GM21737 (cell line): Measurements from ENCODE around the gene KRT12.

Experiments
- ATAC-seq: cut with Tn5 transposase; IDR thresholded peaks from one replicate; pipeline ENCODE4 v1.9.1; 2021; ENCODE audit warnings: mild to moderate bottlenecking, moderate library complexity; ENCODE audit not compliant: unreplicated experiment

The KRT12 gene

DNA sequence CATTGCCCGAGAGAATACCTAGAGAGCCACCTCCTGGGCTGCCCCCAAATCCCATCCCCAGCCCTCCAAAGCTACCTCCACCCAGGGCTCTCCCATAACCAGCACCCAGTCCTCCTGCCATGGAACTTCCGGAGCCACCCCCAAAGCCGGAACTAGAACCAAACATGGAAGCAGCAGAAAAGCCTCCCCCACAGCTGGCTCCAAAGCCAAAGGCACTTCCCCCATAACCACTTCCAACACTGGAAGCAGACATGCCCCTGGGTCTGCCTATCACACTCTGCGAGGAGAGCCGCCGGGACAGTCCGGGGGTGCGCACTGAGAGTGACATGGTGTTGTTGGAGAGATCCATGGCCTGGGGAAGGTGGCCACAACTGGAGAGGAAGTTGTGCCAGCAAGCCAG lies at the start of gene KRT12:
Gene KRT12 (minus strand): TSS at position 386 of the 400 bp plus-strand sequence. CDS start 37 bp downstream, at position 349.
- no peak for ATAC-seq

- ATAC-seq, result no peak
These were observed 49.3 kb upstream of the KRT12 start for GRCh38 chr17:40916366-40916765.

DNA sequence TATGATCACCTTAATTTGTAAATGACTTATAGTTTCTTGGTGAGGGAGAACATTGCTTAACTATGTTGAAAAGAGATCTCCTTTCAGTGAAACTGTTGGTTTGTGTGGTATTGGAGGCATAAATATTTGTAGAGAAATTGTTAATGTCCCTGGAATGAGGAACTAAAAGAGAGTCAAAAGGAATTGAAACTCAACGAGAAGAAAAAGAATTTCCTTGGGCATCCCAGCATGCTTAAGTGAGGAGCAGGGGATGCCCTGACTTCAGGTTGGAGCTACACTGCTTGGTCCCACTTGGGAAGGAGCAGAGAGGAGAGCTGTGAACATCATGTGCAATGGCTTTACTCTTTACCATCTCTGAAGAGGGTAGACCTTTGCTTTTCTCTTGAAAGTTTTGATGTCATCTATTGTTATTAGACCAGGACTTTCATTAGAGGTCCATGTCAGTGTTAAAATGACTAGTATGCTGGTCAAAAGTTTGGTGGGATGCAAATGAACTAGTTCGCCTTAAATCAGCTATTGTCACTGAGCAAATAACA lies 48.8 kb upstream of the KRT12 start:
- ATAC-seq, result no peak

DNA sequence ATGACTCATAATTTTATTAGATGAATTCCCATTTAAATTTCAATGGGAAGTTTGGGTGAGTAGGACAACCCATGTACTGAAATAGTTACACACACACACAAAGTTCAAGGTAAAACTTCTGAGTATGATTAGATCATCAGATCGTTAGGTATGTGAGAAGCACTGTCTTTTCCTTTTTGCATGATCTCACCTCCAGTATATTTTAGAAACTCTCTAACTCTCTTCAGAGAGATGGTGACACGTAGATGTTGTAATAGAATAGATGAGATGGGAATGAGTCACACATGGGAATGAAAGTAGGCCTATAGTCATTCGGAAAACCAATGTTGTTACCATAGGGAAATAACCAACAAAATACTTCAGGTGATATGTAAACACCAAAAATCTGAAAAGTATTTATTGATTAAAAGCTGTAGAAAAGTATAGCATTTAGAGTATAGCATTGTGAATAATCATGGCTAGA lies 48.2 kb upstream of the KRT12 start:
- no peak for ATAC-seq

DNA sequence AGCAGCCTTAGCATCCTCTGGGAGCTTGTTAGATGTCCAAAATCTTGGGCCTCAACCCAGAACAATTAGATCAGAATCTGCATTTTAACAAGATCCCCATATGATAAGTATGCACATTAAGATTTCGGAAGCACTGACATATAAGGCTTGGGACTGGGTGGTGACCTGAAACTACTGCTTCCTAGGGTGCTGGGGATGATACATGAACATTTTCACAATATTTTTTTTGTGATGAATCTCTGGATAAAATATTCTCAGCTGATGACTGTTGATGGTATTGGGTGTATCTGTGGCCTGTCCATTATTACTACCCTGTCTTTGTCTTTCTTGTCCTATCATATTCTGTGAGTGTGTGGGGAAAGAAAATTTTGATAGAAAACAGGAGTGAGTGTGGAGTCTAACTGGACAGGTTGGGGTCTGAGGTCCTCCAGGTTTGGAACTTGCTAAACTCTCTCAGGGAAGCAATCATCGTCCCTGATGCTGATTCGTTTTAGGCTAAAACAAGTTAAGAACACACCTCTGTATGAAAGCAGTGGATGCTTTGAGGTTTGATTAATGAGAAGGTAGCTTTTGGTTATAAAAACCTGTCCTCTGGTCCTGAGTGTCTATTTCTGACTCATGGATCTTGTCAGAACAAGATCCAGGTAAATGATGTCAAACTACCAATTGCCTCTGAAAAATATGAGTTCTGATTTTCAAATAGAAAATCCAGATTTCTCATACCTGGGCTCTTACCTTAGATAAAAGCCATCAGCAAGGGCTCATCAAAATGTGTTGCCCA lies 47.2 kb upstream of the KRT12 start:
- no peak for ATAC-seq

DNA sequence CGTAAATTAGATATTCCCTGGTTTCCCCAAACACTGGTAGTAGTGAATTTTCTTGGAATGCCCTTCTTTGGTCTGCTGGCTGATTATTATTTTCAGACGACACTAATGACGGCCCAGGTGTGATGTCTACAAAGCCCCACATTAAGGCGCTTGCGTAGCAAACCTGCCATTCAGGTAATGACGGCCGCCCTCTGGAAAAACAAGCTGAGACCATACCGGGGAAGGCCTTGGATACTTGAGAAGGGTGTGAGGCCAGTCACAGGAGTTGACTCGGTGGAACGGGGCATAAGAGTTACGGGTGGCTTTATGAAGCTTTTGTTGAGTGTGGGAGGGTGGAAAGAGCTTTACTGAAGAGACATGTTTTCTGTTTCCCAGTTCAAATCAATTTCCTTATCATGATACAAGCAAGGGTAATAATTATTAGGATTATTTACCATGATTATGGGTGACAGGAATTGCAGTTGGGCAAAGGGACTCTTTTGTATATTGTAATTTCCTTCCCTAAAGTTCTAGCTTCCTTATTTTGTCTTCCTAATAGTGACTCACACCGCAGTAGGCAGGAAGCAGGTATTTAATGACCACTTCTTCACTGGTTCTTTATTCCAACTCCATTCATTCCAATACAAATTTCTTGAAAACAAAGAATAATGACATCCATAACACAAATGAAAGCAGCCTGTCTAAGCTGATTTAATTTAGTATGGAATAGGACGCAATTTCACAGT lies 45.6 kb upstream of the KRT12 start:
- ATAC-seq, result no peak

GRCh38 chr17:40910441-40910841 lies 43.4 kb upstream of the KRT12 start:
- ATAC-seq, result no peak

DNA sequence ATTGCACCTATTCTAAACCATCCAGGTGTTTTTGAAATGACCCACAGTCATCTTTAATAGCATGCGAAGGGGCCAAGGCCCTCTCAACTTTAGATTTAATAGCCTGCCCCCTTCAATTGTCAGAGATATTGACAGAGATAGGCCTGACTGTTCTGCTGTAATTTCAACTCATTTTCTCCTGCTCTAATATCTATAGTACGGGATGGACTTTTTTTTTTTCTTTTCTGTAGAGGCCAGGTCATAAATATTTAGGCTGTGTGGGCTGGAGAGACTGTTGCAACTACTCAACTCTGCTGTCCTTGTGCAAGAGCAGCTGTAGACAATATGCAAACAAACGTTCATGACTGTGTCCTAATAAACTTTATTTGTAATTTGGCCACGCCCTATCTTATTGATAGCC lies 42.7 kb upstream of the KRT12 start:
- ATAC-seq, result no peak

DNA sequence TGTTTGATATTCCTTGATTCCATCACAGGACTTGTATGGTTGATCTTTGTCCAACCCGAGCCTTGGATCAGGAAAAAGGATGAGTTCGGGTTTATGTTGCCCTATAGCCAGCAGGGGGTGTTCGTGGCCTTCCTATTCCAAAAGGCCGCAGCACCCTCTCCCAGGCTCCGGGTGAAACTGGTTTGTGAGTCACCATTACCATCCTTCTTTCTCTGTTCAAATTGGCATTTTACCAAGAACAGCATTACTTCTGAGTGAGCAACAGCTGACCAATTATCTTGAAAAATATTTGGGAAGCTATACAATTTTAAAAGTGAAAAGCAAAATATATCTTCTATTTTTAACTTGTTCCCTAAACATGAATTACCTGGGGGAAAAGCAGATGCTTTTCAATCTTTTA lies 42.3 kb upstream of the KRT12 start:
- ATAC-seq, result no peak

DNA sequence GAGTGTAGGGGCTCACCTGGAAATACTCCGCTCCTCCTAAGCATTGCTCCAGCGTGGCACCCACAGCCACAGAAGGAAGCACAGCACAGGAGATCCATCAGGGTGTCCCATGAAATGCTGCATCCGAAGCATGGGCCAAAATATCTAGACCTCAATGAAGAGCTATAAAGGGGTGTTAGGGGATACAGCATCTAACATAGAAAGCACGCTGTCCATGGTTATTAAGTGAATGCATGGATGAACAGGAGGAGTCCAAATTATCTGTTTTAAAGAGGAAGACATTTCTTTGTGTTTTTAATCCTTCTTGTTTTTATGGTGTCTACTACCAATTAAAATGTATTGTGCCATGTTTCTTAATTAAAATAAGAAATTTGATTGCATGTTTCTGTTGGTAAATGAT lies 39.6 kb upstream of the KRT12 start:
- ATAC-seq, result no peak

DNA sequence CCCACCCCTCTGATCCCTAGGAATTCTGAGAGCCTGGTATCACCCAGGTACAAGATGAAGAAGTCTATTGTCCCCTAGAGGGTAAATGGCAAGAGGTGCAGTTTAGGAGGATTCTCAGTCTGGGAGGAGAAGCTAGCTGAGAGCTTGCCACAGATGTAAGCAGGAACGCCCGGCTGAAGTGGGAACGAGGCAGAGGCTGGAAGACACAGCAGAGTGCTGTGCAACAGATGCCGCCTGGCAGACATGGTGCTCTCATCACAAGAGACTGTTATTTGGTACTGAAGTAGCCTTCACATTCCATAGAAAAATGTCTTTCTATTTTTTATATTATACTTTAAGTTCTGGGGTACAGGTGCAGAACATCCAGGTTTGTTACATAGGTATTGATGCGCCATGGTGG lies 38.3 kb upstream of the KRT12 start:
- ATAC-seq, result no peak

GRCh38 chr17:40903129-40903847 lies 36.3 kb upstream of the KRT12 start:
- ATAC-seq, result no peak

- no peak for ATAC-seq
These were observed 35.5 kb upstream of the KRT12 start for GRCh38 chr17:40902498-40902897.

GRCh38 chr17:40901981-40902474 lies 35.0 kb upstream of the KRT12 start:
- no peak for ATAC-seq

DNA sequence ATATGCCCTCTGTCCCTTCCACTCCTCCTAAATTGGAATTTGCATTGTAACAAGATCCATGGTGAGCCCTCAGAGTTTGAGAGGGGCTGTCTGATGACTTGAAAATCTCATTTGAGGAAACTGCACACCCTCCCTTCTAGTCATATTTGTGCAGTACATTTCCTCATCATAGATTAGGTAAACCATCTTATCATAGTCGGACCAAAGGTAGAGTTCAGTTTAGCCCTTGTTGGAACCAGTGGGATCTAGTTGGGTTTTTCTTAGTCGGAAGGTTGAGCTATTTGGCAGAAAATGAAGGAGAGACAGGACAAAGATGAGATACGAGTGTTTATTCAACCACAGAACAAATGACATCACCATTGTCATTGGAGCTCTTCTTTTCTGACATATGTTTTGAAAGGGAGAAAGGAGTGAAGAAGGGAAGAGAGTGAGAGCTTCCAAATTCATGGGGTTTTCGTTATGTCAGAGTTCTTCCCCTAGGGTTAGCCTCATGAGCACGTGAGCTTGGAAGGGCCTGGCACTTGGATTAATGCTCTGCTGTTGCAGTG lies 33.9 kb upstream of the KRT12 start:
- no peak for ATAC-seq

DNA sequence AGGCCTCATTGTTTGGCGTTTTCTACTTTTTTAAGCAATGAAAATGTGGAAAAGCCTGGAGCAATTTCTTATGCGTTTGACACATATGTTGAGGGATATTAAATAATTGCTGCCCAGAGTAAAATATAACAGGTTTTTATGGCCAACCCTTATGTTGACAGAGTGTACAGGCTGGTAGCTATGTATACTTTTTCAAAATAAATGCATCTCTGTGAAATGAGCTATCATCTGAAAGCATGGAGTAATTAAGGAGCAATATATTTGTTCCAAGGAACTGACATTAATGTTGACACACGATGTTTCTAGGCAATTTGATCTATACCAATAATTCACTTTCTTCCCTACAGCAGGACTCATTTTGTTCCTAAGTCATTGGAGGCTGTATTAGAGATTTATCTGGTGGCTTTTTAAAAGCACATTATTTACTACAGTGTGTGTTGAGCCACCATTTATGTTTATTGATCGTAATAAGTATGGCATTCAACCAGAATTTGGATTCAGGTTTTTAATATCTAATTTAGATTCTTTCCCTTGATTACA lies 30.0 kb upstream of the KRT12 start:
- no peak for ATAC-seq

DNA sequence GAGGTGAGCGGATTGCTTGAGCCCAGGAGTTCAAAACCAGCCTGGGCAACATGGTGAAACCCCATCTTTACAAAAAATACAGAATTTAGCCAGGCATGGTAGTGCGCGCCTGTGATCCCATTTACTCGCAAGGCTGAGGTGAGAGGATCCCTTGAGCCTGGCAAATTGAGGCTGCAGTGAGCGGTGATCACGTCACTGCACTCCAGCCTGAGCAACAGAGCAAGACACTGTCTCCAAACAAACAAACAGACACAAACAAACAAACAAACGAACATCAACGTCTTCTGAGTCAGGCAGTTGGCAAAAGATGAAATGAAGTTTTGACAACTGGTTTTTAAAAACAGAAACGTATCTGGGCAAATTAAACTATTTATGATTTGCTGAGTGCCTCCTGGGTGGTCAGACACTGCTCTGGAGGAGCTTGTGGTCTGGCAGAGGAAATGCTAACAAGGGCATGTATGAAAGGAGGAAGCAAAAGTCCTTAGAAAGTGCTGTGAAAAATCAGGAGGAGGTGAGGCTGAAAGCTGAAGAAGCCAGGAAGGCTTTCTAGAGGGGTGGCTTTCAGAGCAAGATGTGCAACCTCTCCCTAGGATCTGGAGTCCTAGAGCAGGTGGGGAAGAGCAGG lies 28.2 kb upstream of the KRT12 start:
- ATAC-seq, result no peak

DNA sequence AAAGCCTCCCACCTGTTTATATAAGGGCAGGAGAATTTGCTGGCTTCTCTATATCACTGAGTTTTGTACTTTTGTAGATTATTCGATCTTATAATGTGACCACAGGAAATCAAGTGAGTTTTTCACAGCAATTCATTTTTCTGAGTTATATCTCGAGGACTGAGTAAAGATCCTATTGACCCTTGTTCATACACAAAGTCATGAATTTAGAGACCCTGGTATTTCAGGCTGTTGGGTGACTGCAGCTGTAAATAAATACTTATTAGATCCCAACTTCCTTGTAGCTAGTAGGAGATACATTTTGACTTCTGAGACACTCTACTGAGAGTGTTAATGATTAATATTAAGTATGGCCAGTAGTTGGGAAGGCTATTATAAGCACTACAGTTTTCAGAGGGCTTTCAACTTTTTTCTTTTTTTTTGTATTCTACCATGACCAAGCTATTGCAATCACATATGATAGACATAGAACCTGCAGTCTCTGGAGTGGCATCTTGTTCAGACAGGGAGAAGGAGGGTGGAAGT lies 21.2 kb upstream of the KRT12 start:
- ATAC-seq, result no peak

- no peak for ATAC-seq
These were observed 19.1 kb upstream of the KRT12 start for GRCh38 chr17:40886090-40886489.
